ENCODE results near the gene MFNG. TPM values are rescaled to one million over a fixed set of nuclear protein-coding genes. Genes with fewer than 3 reads are reported as not detected.

MFNG gene
- total RNA-seq, 1 experiment from 2014 or later = 3.3 TPM

DNA sequence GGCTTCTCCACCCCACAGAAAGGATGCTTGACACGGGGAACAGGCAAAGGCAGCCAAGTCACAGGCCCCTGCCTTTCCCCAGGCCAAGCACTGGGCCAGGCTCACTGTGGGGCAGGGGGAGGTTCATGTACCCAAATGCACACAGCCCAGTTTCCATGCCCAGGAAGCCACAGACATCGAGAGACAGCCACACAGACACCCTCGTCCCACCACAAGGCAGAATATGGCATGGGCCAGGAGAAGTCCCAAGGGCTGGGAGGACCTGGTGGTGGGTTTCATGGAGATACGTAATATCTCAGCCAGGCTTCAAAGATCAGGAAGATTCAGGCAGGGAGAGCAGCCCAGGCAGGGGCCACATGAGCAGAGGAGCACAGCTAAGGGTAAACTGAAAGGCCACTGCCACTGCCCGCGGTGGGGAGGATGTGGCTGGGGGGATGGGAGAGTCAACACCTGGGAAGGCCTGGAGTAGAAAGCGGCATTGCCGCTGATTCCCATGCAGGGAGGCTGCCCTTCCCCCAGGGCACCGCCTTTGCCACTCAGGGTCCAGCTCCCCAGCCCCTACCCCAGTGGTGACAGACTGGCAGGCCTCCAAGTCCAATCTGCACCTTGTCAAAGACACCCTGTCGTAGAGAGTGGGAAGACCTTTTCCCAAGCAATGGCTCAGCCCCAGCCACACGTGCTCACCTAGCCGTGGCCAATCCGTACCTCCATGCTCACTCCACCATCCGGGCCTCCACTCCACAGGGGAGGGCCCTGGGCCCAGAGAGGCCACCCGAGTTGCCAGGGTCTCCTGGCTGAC, 2.4 kb upstream of the MFNG start:
- Mint-ChIP-seq H3K36me3 (ENCODE audit: insufficient read depth in 1 of 3, low read depth in 3 of 3) (peaks cover 1 to 18% (median 17%) of the 10 kb centered on the region in 3 experiments; a peak in 4 of 7 replicates), H3K27ac (peak overlapping the region in 2 of 3 experiments; percentile 11 to 86; a peak in 3 of 7 replicates), H3K27me3 (ENCODE audit: low read depth) (peaks cover 11% of the 10 kb centered on the region), H3K4me1 (peaks cover 38 to 77% of the 10 kb centered on the region in 2 experiments), H3K9me3 (no peaks in the 10 kb centered on the region), H3K4me3 (peak overlapping the region in 1 of 2 experiments; percentile 6; a peak in 1 of 5 replicates)
- Histone ChIP-seq H3K27ac (ENCODE audit: insufficient read length, low read depth, low read length) (no peak overlapping the region), H3K79me1 (ENCODE audit: insufficient read depth, low read depth, low read length, poor library complexity, severe bottlenecking) (no peaks in the 10 kb centered on the region), H3K79me2 (ENCODE audit: insufficient read depth, low read length) (no peaks in the 10 kb centered on the region), H2BK5ac (ENCODE audit: insufficient read length, low read length) (no peak overlapping the region), H2AK5ac (ENCODE audit: insufficient read length, low read length) (no peak overlapping the region), H4K8ac (replicated peaks; ENCODE audit: insufficient read length, low read depth, low read length) (no peak overlapping the region), H4K5ac (ENCODE audit: insufficient read length, low read depth, low read length) (no peak overlapping the region), H2BK15ac (ENCODE audit: low read depth, low read length) (no peak overlapping the region), H4K20me1 (ENCODE audit: control insufficient read depth, insufficient read depth, insufficient read length) (no peaks in the 10 kb centered on the region), H3K4ac (ENCODE audit: low read depth, low read length) (no peak overlapping the region), H3K56ac (ENCODE audit: insufficient read length, low read depth, low read length) (no peak overlapping the region), H3K23ac (ENCODE audit: insufficient read length, low read depth, low read length) (no peak overlapping the region), H2BK120ac (ENCODE audit: low read depth, low read length, poor library complexity, severe bottlenecking) (no peak overlapping the region), H4K91ac (ENCODE audit: insufficient read length, low read depth, low read length) (no peak overlapping the region), H3K4me1 (ENCODE audit: insufficient read depth, low read length) (peaks cover 20% of the 10 kb centered on the region; the same call in 1 of the 2 replicates), H3K9ac (ENCODE audit: extremely low read depth, insufficient read length, low read length) (no peak overlapping the region), H3K27me3 (ENCODE audit: insufficient read depth, low read length) (no peaks in the 10 kb centered on the region), H3K4me2 (ENCODE audit: insufficient read depth, insufficient read length, low read length) (no peak overlapping the region), H3T11ph (ENCODE audit: low read length) (no peak overlapping the region), H2AFZ (ENCODE audit: low read length) (no peak overlapping the region), H3K14ac (ENCODE audit: insufficient read depth, low read length) (no peak overlapping the region; the same call in 1 of the 2 replicates), H2BK12ac (ENCODE audit: insufficient read length, low read depth, low read length) (no peak overlapping the region), H3K18ac (ENCODE audit: insufficient read length, low read depth, low read length) (no peak overlapping the region), H2BK20ac (ENCODE audit: low read depth, low read length, poor library complexity, severe bottlenecking) (no peak overlapping the region), H3K23me2 (ENCODE audit: insufficient read length, low read depth, low read length, poor library complexity, severe bottlenecking) (peaks cover 4% of the 10 kb centered on the region), H3K9me3 (ENCODE audit: control insufficient read depth, low read depth, low read length) (no peaks in the 10 kb centered on the region)
- TF ChIP-seq, protein P1, sequence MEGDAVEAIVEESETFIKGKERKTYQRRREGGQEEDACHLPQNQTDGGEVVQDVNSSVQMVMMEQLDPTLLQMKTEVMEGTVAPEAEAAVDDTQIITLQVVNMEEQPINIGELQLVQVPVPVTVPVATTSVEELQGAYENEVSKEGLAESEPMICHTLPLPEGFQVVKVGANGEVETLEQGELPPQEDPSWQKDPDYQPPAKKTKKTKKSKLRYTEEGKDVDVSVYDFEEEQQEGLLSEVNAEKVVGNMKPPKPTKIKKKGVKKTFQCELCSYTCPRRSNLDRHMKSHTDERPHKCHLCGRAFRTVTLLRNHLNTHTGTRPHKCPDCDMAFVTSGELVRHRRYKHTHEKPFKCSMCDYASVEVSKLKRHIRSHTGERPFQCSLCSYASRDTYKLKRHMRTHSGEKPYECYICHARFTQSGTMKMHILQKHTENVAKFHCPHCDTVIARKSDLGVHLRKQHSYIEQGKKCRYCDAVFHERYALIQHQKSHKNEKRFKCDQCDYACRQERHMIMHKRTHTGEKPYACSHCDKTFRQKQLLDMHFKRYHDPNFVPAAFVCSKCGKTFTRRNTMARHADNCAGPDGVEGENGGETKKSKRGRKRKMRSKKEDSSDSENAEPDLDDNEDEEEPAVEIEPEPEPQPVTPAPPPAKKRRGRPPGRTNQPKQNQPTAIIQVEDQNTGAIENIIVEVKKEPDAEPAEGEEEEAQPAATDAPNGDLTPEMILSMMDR (conservative IDR thresholded peaks at IDR 0.05) = no peak
- no CpG with 5 or more reads among the region's 15 CpGs for WGBS (ENCODE audit: extremely low coverage, insufficient read length, low lambda C conversion rate)
- no peak for DNase-seq

Measured in H9 (cell line).